ENCODE data around the gene NFYB. TPM values are rescaled to one million over a fixed set of nuclear protein-coding genes. Genes with fewer than 3 reads are reported as not detected.
"Not testable (repeated sequence)": the region's sequence is repeated elsewhere in the genome, so short reads cannot be mapped to it uniquely, and the experiment has no call there.

The NFYB gene
- total RNA-seq, 1 donor from 2014 or later: 37.7 TPM

DNA sequence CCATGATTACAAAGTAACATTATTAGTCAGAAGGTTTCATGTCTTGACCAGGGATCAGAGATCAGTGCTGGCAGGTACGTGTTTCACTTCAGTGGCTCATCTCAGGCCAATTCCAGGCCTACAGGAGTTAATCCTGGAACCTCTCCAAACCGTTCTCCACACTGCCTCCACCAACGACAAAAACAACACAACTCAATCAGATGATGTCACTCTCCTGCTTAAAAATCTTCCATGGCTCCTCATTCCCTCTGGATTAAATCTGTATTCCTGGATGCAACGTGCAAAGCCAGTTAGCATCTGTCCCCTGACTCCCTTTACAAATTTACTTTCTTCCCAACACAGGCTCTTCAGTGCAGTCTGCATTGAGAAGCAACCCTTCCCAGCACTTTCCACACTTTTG, 43.3 kb upstream of the NFYB start:
- intact Hi-C loops (cut with DNase I): no loop called here
- H3K4me1 ChIP-seq: peaks cover 24% of the 10 kb centered on the region
- no peak for ATAC-seq

DNA sequence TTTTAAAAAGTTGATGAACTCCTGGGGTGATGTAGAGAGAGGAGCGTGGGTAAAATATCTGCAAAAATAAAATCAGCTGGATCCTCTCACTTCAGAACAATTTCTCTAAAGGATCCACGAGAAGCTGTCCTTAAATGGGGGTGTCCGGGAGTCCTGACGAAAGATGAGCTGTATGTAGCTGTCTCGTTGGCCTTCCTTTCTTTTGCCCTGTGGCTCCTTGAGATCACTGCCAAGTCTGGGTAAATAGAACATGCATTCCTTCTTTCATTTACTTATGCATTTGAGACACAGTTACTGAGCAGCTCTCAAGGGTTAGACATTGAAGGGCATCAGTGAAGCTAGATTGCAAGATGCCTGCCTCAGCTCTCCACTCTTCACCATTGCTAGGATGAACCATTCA, 42.4 kb upstream of the NFYB start:
- DNase-seq: no peak
- Histone ChIP-seq H3K4me3 (no peak overlapping the region), H3K36me3 (no peaks in the 10 kb centered on the region), H3K4me1 (peaks cover 24% of the 10 kb centered on the region), H3K27ac (no peak overlapping the region), H3K27me3 (no peaks in the 10 kb centered on the region), H3K9me3 (no peaks in the 10 kb centered on the region)
- no peak for ATAC-seq
- intact Hi-C loops (cut with DNase I): no loop called here
- TF ChIP-seq, protein P1, sequence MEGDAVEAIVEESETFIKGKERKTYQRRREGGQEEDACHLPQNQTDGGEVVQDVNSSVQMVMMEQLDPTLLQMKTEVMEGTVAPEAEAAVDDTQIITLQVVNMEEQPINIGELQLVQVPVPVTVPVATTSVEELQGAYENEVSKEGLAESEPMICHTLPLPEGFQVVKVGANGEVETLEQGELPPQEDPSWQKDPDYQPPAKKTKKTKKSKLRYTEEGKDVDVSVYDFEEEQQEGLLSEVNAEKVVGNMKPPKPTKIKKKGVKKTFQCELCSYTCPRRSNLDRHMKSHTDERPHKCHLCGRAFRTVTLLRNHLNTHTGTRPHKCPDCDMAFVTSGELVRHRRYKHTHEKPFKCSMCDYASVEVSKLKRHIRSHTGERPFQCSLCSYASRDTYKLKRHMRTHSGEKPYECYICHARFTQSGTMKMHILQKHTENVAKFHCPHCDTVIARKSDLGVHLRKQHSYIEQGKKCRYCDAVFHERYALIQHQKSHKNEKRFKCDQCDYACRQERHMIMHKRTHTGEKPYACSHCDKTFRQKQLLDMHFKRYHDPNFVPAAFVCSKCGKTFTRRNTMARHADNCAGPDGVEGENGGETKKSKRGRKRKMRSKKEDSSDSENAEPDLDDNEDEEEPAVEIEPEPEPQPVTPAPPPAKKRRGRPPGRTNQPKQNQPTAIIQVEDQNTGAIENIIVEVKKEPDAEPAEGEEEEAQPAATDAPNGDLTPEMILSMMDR (IDR thresholded peaks at IDR 0.05): no peak

More for the DNA sequence above, 43.3 kb upstream of the NFYB start:
- DNase-seq: no peak
- Histone ChIP-seq H3K27ac (peak overlapping the region; percentile 42), H3K36me3 (no peaks in the 10 kb centered on the region), H3K27me3 (no peaks in the 10 kb centered on the region), H3K4me3 (no peak overlapping the region), H3K9me3 (no peaks in the 10 kb centered on the region)
- TF ChIP-seq, protein P1 (IDR thresholded peaks at IDR 0.05): no peak

DNA sequence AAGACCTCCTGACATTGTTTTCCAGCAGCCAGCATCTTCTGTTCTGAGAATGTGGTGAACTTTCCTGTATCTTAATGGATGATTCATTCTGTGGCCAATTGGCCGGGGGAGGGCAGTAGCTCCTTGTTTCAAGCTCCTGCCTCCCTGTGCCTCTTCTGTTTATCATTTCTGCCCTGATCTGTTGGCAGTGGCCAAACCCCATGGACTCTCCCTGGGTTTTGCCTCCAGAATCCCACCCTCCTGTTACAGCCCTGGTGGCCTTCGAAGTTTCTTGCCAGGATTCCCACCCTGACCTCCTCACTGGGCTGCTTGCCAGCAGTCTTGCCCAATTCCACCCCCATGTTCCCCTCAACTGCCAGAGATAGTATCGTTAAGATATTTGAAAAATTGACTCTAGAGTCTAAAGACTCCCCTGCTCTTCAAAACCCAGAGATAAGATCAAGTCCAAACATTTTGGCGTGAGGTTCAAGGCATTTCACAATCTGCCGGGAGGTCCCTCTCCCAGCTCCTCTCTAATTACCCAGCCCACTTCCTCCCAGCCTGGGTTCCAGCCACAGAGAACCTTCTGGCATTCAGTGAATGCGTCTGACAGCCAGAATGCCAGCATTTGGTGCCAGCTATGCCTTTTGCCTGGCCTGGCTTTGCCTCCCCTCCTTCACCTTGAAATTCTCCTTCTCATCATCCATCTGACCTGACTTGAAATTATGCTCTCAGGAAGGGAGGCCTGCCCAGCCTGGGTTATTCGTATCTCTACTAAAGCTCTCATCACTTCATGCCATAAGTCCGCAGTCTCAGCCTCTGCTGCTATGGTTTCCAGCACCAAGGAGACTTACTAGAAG, 39.9 kb upstream of the NFYB start:
- ATAC-seq: peak; percentile 86

DNA sequence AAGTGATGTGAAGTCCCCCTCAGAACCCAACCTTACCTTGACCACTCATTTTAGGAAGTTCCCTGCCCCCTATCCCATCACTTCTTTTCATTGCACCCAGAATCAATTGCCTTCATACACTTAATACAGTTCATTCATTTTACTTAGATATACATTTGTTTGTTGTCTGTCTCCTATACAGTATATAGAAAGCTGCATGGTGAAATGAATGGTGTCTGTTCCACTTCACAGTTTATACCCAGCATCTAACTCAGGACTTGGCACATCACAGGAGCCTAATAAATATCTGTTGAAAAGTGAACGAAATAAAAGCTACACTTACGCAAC, 39.3 kb upstream of the NFYB start:
- Histone ChIP-seq H3K36me3 (no peaks in the 10 kb centered on the region), H3K27me3 (no peaks in the 10 kb centered on the region), H3K9me3 (no peaks in the 10 kb centered on the region), H3K4me3 (no peak overlapping the region), H3K27ac (peak overlapping the region; percentile 58), H3K4me1 (peaks cover 24% of the 10 kb centered on the region)
- DNase-seq (no peak), ATAC-seq (no peak)
- intact Hi-C loops (cut with DNase I): no loop called here
- TF ChIP-seq, protein P1 (IDR thresholded peaks at IDR 0.05): no peak

More for the DNA sequence above, 39.9 kb upstream of the NFYB start:
- Histone ChIP-seq H3K4me3 (no peak overlapping the region), H3K4me1 (peaks cover 24% of the 10 kb centered on the region), H3K27me3 (no peaks in the 10 kb centered on the region), H3K27ac (peak overlapping the region; percentile 58), H3K36me3 (no peaks in the 10 kb centered on the region), H3K9me3 (no peaks in the 10 kb centered on the region)
- TF ChIP-seq, protein P1 (IDR thresholded peaks at IDR 0.05): peak; percentile 38
- intact Hi-C loops (cut with DNase I): no loop called here
- peak; percentile 69 for DNase-seq

DNA sequence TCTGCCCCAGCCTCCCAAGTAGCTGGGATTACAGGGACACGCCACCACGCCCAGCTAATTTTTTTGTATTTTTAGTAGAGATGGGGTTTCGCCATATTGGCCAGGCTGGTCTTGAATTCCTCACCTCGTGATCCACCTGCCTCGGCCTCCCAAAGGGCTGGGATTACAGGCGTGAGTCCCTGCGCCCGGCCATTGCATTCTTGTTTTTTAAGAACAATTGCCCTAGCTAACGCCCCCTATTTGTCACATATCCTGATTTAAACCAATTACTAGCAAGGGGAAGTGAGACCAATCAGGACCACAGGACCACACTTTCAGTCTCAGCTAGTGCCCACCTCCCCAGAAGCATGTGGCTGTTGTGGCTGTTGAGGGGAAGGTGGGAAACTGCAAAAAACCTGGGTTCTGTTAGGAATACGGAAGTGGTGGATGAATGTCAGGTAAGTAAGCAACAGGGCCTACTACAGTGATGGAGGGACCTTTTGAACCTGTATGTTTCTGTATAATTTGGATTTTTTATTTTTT, 37.8 kb upstream of the NFYB start:
- ATAC-seq (no peak), DNase-seq (no peak)
- intact Hi-C loops (cut with DNase I): no loop called here
- Histone ChIP-seq H3K27ac (no peak overlapping the region), H3K4me3 (no peak overlapping the region), H3K36me3 (no peaks in the 10 kb centered on the region), H3K4me1 (peaks cover 17% of the 10 kb centered on the region), H3K9me3 (no peaks in the 10 kb centered on the region), H3K27me3 (no peaks in the 10 kb centered on the region)
- TF ChIP-seq, protein P1 (IDR thresholded peaks at IDR 0.05): no peak

DNA sequence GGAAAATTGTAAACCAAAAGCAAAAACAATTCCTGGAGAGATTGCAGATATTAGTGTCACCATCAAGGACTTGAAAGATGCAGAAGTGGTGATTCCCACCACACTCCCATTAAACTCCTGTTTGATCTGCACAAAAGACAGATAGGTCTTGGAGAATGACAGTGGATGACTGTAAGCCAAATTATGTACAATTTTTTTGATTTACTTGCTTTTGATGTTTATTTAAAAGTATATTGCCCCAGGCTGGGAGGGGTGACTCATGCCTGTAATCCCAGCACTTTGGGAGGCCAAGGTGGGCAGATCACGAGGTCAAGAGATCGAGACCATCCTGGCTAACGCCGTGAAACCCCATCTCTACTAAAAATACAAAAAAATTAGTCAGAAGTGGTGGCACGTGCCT, 35.8 kb upstream of the NFYB start:
- H3K9me3 ChIP-seq; H3K27me3 ChIP-seq; intact Hi-C loops (cut with DNase I); H3K36me3 ChIP-seq; ATAC-seq; H3K4me3 ChIP-seq; DNase-seq; H3K27ac ChIP-seq: not testable (repeated sequence)
- H3K4me1 ChIP-seq: peaks cover 17% of the 10 kb centered on the region
